ENCODE measurements around the gene HCRTR2.
"Not testable (repeated sequence)": the region's sequence is repeated elsewhere in the genome, so short reads cannot be mapped to it uniquely, and the experiment has no call there.

The HCRTR2 gene

GRCh38 chr6:55174211-55175026 is at the start of gene HCRTR2:
TSS of gene HCRTR2 (plus strand) at chr6:55174515. CDS start at chr6:55174588, 73 bp downstream.
- DNase-seq (ENCODE audit: low spot score): no peak

GRCh38 chr6:55130806-55131324 is 43.5 kb upstream of the HCRTR2 start:
- no peak for DNase-seq (ENCODE audit: low spot score)

- no peak for DNase-seq (ENCODE audit: low spot score)
These were observed 42.7 kb upstream of the HCRTR2 start for GRCh38 chr6:55131616-55132015.

GRCh38 chr6:55136916-55137315 is 37.4 kb upstream of the HCRTR2 start:
- no peak for DNase-seq (ENCODE audit: low spot score)

GRCh38 chr6:55137929-55138693 is 36.2 kb upstream of the HCRTR2 start:
- DNase-seq (ENCODE audit: low spot score): no peak

GRCh38 chr6:55141611-55142010 is 32.7 kb upstream of the HCRTR2 start:
- no peak for DNase-seq (ENCODE audit: low spot score)

GRCh38 chr6:55142610-55143009 is 31.7 kb upstream of the HCRTR2 start:
- no peak for DNase-seq (ENCODE audit: low spot score)

- no peak for DNase-seq (ENCODE audit: low spot score)
These were observed 21.0 kb upstream of the HCRTR2 start for GRCh38 chr6:55153284-55153683.

GRCh38 chr6:55158784-55159183 is 15.5 kb upstream of the HCRTR2 start:
- not testable (repeated sequence) for DNase-seq (ENCODE audit: low spot score)

- DNase-seq (ENCODE audit: low spot score): no peak
These were observed 6.5 kb upstream of the HCRTR2 start for GRCh38 chr6:55167860-55168259.

- DNase-seq (ENCODE audit: low spot score): no peak
These were observed 1.0 kb downstream of the HCRTR2 start for GRCh38 chr6:55175078-55176049.

- no peak for DNase-seq (ENCODE audit: low spot score)
These were observed 2.6 kb downstream of the HCRTR2 start for GRCh38 chr6:55176958-55177357.

GRCh38 chr6:55180258-55180657 is 5.9 kb downstream of the HCRTR2 start:
- DNase-seq (ENCODE audit: low spot score): no peak

- no peak for DNase-seq (ENCODE audit: low spot score)
These were observed 7.8 kb downstream of the HCRTR2 start for GRCh38 chr6:55182016-55182650.

- no peak for DNase-seq (ENCODE audit: low spot score)
These were observed 10.6 kb downstream of the HCRTR2 start for GRCh38 chr6:55184782-55185530.

GRCh38 chr6:55198715-55199114 is 24.4 kb downstream of the HCRTR2 start:
- no peak for DNase-seq (ENCODE audit: low spot score)

GRCh38 chr6:55199239-55199638 is 24.9 kb downstream of the HCRTR2 start:
- DNase-seq (ENCODE audit: low spot score): no peak

GRCh38 chr6:55208478-55209458 is 34.5 kb downstream of the HCRTR2 start:
- no peak for DNase-seq (ENCODE audit: low spot score)

GRCh38 chr6:55210952-55211351 is 36.6 kb downstream of the HCRTR2 start:
- no peak for DNase-seq (ENCODE audit: low spot score)

Data from pons (tissue), 1 donor.